H1 (cell line): ENCODE data around the gene PSAP.

ENCODE experiments used
- ATF2 ChIP-seq: IDR thresholded peaks from 2 replicates; pipeline ENCODE4 v1.6.1; 2012; ENCODE audit warnings: low read length, inconsistent platforms
- CTCF ChIP-seq, 3 experiments: IDR thresholded peaks; 1 replicate in 2 of 3; 2 replicates in 1 of 3; pipeline versions ENCODE4 v1.5.1 to v1.6.1; 2011; ENCODE audit warnings: low read length in 3 of 3, mild to moderate bottlenecking in 3 of 3, inconsistent platforms in 2 of 3, low read depth in 1 of 3, moderate library complexity in 1 of 3; ENCODE audit not compliant: insufficient read depth in 1 of 3; ENCODE audit errors: control extremely low read depth in 1 of 3
- EP300 ChIP-seq, 2 experiments: IDR thresholded peaks; 1 replicate in 1 of 2; 2 replicates in 1 of 2; pipeline ENCODE4 v1.6.1; 2011 to 2012; ENCODE audit warnings: low read depth in 2 of 2, low read length in 2 of 2, mild to moderate bottlenecking in 2 of 2, borderline replicate concordance in 1 of 2, inconsistent platforms in 1 of 2, moderate library complexity in 1 of 2
- EZH2 ChIP-seq: fragments of 200-600 bp; sonication (generic); IDR thresholded peaks from 2 replicates; pipeline ENCODE4 v1.7.1; 2012; ENCODE audit warnings: low read depth, mild to moderate bottlenecking, moderate library complexity, low read length, inconsistent platforms; ENCODE audit not compliant: severe bottlenecking
- JUN ChIP-seq: IDR thresholded peaks from 2 replicates; pipeline ENCODE4 v1.6.1; 2011; ENCODE audit warnings: low read depth, mild to moderate bottlenecking, improper control_type of control experiment, low read length
- JUND ChIP-seq: IDR thresholded peaks from 2 replicates; pipeline ENCODE4 v1.6.1; 2011; ENCODE audit warnings: mild to moderate bottlenecking, improper control_type of control experiment, low read length
- POLR2A ChIP-seq, 2 experiments: IDR thresholded peaks; 1 replicate in 1 of 2; 2 replicates in 1 of 2; pipeline ENCODE4 v1.6.1; 2011; ENCODE audit warnings: low read depth in 2 of 2, low read length in 2 of 2, mild to moderate bottlenecking in 2 of 2; ENCODE audit errors: control extremely low read depth in 1 of 2
- POLR2AphosphoS5 ChIP-seq: IDR thresholded peaks from 2 replicates; pipeline ENCODE4 v1.6.1; 2011; ENCODE audit warnings: low read depth, low read length
- RFX5 ChIP-seq: IDR thresholded peaks from 2 replicates; pipeline ENCODE4 v1.6.1; 2011; ENCODE audit warnings: low read depth, low read length, improper control_type of control experiment, borderline replicate concordance
- SIN3A ChIP-seq, 2 experiments: IDR thresholded peaks in 1 of 2; conservative IDR thresholded peaks in 1 of 2; 2 replicates each; pipeline ENCODE4 v1.6.1; 2011 to 2012; ENCODE audit warnings: low read length in 2 of 2, improper control_type of control experiment in 1 of 2, low read depth in 1 of 2, mild to moderate bottlenecking in 1 of 2
- SIRT6 ChIP-seq: IDR thresholded peaks from one replicate; pipeline ENCODE4 v1.7.1; 2012; ENCODE audit warnings: low read length, inconsistent platforms
- TAF1 ChIP-seq: IDR thresholded peaks from 2 replicates; pipeline ENCODE4 v1.6.1; 2011; ENCODE audit warnings: mild to moderate bottlenecking, low read depth, low read length
- USF2 ChIP-seq: IDR thresholded peaks from 2 replicates; pipeline ENCODE4 v1.6.1; 2011; ENCODE audit warnings: low read length, improper control_type of control experiment
- TF ChIP-seq, protein P1 (sequence below): IDR thresholded peaks from 2 replicates; pipeline ENCODE4 v1.6.1; 2012; ENCODE audit warnings: inconsistent platforms

GRCh38 chr10:71820966-71821365 is 30.1 kb downstream of the PSAP start:
- TF ChIP-seq EP300 (IDR thresholded peaks at IDR 0.05; ENCODE audit: borderline replicate concordance in 1 of 2, low read depth in 2 of 2, low read length in 2 of 2): no peak
- TF ChIP-seq TAF1: no peak
- TF ChIP-seq ATF2: no peak
- TF ChIP-seq USF2: no peak
- TF ChIP-seq SIN3A (conservative IDR thresholded peaks at IDR 0.05 in 1 of 2, IDR thresholded peaks at IDR 0.05 in 1 of 2; ENCODE audit: low read depth in 1 of 2, low read length in 2 of 2): no peak
- TF ChIP-seq POLR2A (IDR thresholded peaks at IDR 0.05; ENCODE audit: control extremely low read depth in 1 of 2, low read depth in 2 of 2, low read length in 2 of 2): no peak
- no peak for TF ChIP-seq POLR2AphosphoS5
- no peak for TF ChIP-seq JUN
- no peak for TF ChIP-seq EZH2
- TF ChIP-seq RFX5: no peak
- TF ChIP-seq SIRT6: no peak
- no peak for TF ChIP-seq CTCF (IDR thresholded peaks at IDR 0.05; ENCODE audit: control extremely low read depth in 1 of 3, insufficient read depth in 1 of 3, low read depth in 1 of 3, low read length in 3 of 3)
- TF ChIP-seq JUND: no peak
- TF ChIP-seq, protein P1, sequence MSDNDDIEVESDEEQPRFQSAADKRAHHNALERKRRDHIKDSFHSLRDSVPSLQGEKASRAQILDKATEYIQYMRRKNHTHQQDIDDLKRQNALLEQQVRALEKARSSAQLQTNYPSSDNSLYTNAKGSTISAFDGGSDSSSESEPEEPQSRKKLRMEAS: no peak
